OCI-LY1 (cell line): Measurements from ENCODE around the gene SLC2A13.

ENCODE experiments used
- H2AFZ ChIP-seq: fragments of 200-600 bp; sonication (generic), shearing (Covaris generic); 2 replicates; pipeline ENCODE4 v1.6.0; 2014; ENCODE audit warnings: antibody characterized with exemption, mild to moderate bottlenecking, low read length
- H3F3A ChIP-seq: fragments of 200-600 bp; sonication (generic), shearing (Covaris generic); 2 replicates; pipeline ENCODE4 v1.6.0; 2014; ENCODE audit warnings: mild to moderate bottlenecking, antibody characterized with exemption, low read length, moderate library complexity; ENCODE audit not compliant: insufficient read depth
- H3K27ac ChIP-seq: fragments of 200-600 bp; sonication (generic); 2 replicates; pipeline ENCODE4 v1.5.1; 2014; ENCODE audit warnings: low read length, mixed run types, mild to moderate bottlenecking, low read depth; ENCODE audit not compliant: poor library complexity, severe bottlenecking
- H3K27me3 ChIP-seq: fragments of 200-600 bp; sonication (generic); 2 replicates; pipeline ENCODE4 v1.6.0; 2014; ENCODE audit warnings: antibody characterized with exemption, mild to moderate bottlenecking, low read length, moderate library complexity; ENCODE audit not compliant: insufficient read depth
- H3K36me3 ChIP-seq: fragments of 200-600 bp; sonication (generic); 2 replicates; pipeline ENCODE4 v1.6.1; 2014; ENCODE audit warnings: mild to moderate bottlenecking, antibody characterized with exemption, low read length, moderate library complexity, mixed read lengths; ENCODE audit not compliant: insufficient read depth
- H3K4me1 ChIP-seq: fragments of 200-600 bp; sonication (generic); 2 replicates; pipeline ENCODE4 v1.5.1; 2014; ENCODE audit warnings: mild to moderate bottlenecking, low read length, moderate library complexity; ENCODE audit not compliant: insufficient read depth, severe bottlenecking
- H3K4me2 ChIP-seq: fragments of 200-600 bp; sonication (generic), shearing (Covaris generic); 2 replicates; pipeline ENCODE4 v1.6.1; 2014; ENCODE audit warnings: low read length
- H3K4me3 ChIP-seq: fragments of 200-600 bp; sonication (generic); 2 replicates; pipeline ENCODE4 v1.5.1; 2014; ENCODE audit warnings: low read length, low read depth, mild to moderate bottlenecking, mixed read lengths; ENCODE audit not compliant: poor library complexity, severe bottlenecking
- H3K79me2 ChIP-seq: fragments of 200-600 bp; shearing (Covaris generic); 2 replicates; pipeline ENCODE4 v1.6.1; 2016; ENCODE audit warnings: mixed run types, low read length, mixed read lengths; ENCODE audit not compliant: insufficient read depth
- H3K9ac ChIP-seq: fragments of 200-600 bp; sonication (generic), shearing (Covaris generic); 2 replicates; pipeline ENCODE4 v1.6.1; 2014; ENCODE audit warnings: mild to moderate bottlenecking, low read length, mixed read lengths
- H3K9me2 ChIP-seq: fragments of 200-600 bp; sonication (generic), shearing (Covaris generic); 2 replicates; pipeline ENCODE4 v1.6.1; 2014; ENCODE audit warnings: low read depth, mild to moderate bottlenecking, low read length, mixed read lengths
- H3K9me3 ChIP-seq: fragments of 200-600 bp; shearing (Covaris generic); 2 replicates; pipeline ENCODE4 v1.6.1; 2014; ENCODE audit warnings: low read length, mixed read lengths
- H4K20me1 ChIP-seq: fragments of 200-600 bp; sonication (generic), shearing (Covaris generic); 2 replicates; pipeline ENCODE4 v1.6.0; 2016; ENCODE audit warnings: mild to moderate bottlenecking, low read length; ENCODE audit not compliant: insufficient read depth
- EZH2 ChIP-seq: fragments of 200-600 bp; sonication (generic), shearing (Covaris generic); IDR thresholded peaks from 2 replicates; pipeline ENCODE4 v1.8.0; 2017; ENCODE audit warnings: borderline replicate concordance, mixed run types, mild to moderate bottlenecking, antibody characterized with exemption, low read length, moderate library complexity, mixed read lengths
- TF ChIP-seq, protein P1 (sequence below): fragments of 200-600 bp; sonication (generic), shearing (Covaris generic); IDR thresholded peaks from 2 replicates; pipeline ENCODE4 v1.5.1; 2017; ENCODE audit warnings: mild to moderate bottlenecking, antibody characterized with exemption, low read length, moderate library complexity, mixed read lengths

Gene SLC2A13

DNA sequence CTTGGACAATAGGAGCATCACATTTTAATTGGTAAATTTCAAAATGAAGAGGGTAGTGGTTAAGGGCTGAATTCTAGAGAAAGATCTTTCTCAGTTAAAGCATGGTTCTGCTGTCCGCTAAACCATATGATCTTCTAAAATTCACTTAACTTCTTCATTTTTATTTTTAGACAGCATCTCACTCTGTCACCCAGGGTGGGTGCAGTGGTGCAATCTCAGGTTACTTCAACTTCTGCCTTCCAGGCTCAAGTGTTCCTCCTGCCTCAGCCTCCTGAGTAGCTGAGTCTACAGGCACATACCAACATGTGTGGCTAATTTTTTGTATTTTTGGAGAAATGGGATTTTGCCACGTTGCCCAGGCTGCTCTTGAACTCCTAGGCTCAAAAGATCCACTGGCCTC, 259.6 kb downstream of the SLC2A13 start:
- Histone ChIP-seq H3K27ac (no peak overlapping the region), H3K79me2 (no peaks in the 10 kb centered on the region)

DNA sequence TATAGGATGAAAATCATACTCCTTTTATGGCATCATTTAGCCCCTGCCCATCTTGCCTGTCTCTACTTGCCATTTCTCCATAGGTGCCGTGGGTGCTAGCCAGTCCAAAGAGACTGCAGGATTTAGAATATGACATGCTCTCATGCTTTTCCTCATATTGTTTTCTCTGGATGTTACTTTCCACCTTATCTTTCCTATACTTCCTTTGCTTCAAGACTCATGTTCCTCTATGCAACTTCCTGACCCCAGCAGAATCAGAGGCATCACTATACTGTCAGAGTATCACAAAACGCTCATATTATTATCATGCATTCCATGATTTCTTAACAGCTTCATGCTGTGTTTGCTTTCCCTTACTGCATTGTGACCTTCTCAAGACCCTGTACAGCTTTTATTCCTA, 265.5 kb downstream of the SLC2A13 start:
- no peaks in the 10 kb centered on the region for H3K36me3 ChIP-seq
- no peaks in the 10 kb centered on the region for H3K79me2 ChIP-seq
- no peaks in the 10 kb centered on the region for H3K9me2 ChIP-seq
- H3F3A ChIP-seq = no peaks in the 10 kb centered on the region
- no peaks in the 10 kb centered on the region for H3K27me3 ChIP-seq
- no peaks in the 10 kb centered on the region for H3K9me3 ChIP-seq
- H3K4me1 ChIP-seq = no peaks in the 10 kb centered on the region
- H4K20me1 ChIP-seq = no peaks in the 10 kb centered on the region
- H3K27ac ChIP-seq = no peak overlapping the region
- no peak overlapping the region for H2AFZ ChIP-seq
- no peak for TF ChIP-seq EZH2
- TF ChIP-seq, protein P1, sequence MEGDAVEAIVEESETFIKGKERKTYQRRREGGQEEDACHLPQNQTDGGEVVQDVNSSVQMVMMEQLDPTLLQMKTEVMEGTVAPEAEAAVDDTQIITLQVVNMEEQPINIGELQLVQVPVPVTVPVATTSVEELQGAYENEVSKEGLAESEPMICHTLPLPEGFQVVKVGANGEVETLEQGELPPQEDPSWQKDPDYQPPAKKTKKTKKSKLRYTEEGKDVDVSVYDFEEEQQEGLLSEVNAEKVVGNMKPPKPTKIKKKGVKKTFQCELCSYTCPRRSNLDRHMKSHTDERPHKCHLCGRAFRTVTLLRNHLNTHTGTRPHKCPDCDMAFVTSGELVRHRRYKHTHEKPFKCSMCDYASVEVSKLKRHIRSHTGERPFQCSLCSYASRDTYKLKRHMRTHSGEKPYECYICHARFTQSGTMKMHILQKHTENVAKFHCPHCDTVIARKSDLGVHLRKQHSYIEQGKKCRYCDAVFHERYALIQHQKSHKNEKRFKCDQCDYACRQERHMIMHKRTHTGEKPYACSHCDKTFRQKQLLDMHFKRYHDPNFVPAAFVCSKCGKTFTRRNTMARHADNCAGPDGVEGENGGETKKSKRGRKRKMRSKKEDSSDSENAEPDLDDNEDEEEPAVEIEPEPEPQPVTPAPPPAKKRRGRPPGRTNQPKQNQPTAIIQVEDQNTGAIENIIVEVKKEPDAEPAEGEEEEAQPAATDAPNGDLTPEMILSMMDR = no peak
- H3K4me3 ChIP-seq = no peak overlapping the region
- H3K9ac ChIP-seq = no peak overlapping the region
- no peak overlapping the region for H3K4me2 ChIP-seq

More for the DNA sequence above, 259.6 kb downstream of the SLC2A13 start:
- no peaks in the 10 kb centered on the region for H3K9me3 ChIP-seq
- no peak for TF ChIP-seq EZH2
- H3K4me2 ChIP-seq = no peak overlapping the region
- H3K4me3 ChIP-seq = no peak overlapping the region
- H3K27me3 ChIP-seq = no peaks in the 10 kb centered on the region
- H3K4me1 ChIP-seq = no peaks in the 10 kb centered on the region
- H4K20me1 ChIP-seq = no peaks in the 10 kb centered on the region
- H3F3A ChIP-seq = no peaks in the 10 kb centered on the region
- H2AFZ ChIP-seq = no peak overlapping the region
- H3K36me3 ChIP-seq = no peaks in the 10 kb centered on the region
- H3K9ac ChIP-seq = no peak overlapping the region
- no peaks in the 10 kb centered on the region for H3K9me2 ChIP-seq

DNA sequence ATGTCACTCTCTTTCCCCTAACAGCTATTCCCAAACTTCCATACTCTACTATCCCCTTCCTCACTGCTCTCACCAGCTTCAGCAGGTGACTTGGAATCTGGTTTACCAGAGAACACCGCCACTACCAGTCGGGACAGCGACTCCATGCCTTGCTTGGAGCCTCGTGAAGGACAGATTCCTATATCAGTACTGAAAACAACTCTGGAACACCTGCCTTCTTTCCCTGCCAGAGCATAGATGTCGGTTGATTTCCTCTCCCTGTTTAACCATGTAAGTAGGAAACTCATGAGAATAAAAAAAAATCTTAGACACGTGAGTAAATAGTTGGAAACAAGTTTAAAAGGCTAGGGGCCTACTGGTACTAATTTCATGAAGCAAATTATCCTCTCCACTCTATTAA, 266.8 kb downstream of the SLC2A13 start:
- Histone ChIP-seq H3K79me2 (no peaks in the 10 kb centered on the region), H3K9ac (no peak overlapping the region), H3K27me3 (no peaks in the 10 kb centered on the region), H3K36me3 (no peaks in the 10 kb centered on the region), H3K9me2 (no peaks in the 10 kb centered on the region), H3F3A (no peaks in the 10 kb centered on the region), H3K9me3 (no peaks in the 10 kb centered on the region), H3K4me1 (no peaks in the 10 kb centered on the region), H2AFZ (no peak overlapping the region), H3K4me3 (no peak overlapping the region), H4K20me1 (no peaks in the 10 kb centered on the region), H3K27ac (no peak overlapping the region), H3K4me2 (no peak overlapping the region)
- TF ChIP-seq, protein P1 = no peak
- TF ChIP-seq EZH2 = no peak
